HL-60/S4 (cell line): ENCODE results near the gene GDI2.
"Not testable (repeated sequence)": the region's sequence is repeated elsewhere in the genome, so short reads cannot be mapped to it uniquely, and the experiment has no call there.

ENCODE experiments used
- in situ Hi-C: fragments of 300-500 bp; cut with MboI; formaldehyde crosslinking; loops from 2 replicates; pipeline ENCODE4 v1.14.3; 2022; ENCODE audit warnings: low sequenced_read_pairs

GDI2 gene

DNA sequence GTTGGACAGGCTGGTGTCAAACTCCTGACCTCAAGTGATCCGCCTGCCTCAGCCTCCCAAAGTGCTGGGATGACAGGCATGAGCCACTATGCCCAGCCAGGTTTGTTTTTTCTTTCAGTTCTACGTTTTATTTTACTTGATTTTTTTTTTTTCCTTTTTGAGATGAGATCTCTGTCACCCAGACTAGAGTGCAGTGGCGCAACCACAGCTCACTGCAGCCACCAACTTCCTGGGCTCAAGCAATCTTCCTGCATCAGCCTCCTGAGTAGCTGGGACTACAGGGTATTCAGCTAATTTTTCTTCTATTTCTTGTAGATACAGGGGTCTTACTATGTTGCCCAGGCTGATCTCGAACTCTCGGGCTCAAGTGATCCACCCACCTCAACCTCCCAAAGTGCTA is 24.3 kb downstream of the GDI2 start:
- in situ Hi-C loops = no loop called here

GRCh38 chr10:5783300-5783699 is 29.9 kb downstream of the GDI2 start:
- in situ Hi-C loops = no loop called here

DNA sequence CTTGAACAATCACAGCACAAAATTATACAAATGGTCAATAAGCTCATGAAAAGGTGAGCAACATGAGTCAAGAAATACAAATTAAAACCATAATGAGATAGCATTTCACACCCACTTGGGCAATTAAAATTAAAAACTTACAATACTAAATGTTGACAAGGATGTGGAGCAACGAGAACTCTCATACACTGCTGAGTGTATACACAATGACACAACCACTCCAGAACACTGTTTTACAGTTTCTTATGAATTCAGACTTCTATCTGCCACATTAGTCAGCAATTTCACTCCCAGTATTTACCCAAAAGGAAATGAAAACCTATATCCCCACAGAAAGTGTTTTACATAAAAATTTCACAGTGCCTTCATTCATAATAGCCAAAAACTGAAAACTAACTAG is 31.1 kb downstream of the GDI2 start:
- in situ Hi-C loops = no loop called here

DNA sequence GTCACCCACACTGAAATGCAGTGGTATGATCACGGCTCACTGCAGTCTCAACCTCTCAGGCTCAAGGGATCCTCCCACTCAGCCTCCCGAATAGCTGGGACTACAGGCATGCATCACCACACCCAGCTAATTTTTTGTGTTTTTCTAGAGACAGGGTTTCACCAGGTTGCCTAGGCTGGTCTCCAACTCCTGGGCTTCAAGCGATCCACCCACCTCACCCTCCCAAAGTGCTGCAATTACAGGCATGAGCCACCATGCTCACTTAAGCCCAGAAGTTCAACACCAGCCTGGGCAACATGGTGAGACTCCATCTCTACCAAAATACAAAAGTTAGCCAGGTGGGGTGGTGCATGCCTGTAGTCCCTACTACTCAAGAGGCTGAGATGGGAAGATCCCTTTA is 33.5 kb downstream of the GDI2 start:
- in situ Hi-C loops = no loop called here

GRCh38 chr10:5777758-5778157 is 35.5 kb downstream of the GDI2 start:
- in situ Hi-C loops = not testable (repeated sequence)

DNA sequence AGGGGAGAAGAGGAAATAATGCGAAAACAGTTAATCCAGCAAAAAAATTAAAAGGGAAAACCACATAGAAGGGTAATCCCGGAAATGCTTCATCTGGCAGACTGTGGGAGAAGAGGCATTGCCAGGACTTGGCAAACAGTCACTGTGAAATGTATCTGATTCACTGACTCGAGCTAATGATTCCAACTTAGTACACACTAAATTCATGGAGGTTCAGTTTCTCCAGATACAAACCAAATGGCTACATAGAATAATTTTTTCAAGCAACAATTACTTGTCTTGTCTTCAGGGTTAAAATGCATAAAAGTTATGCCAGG is 36.4 kb downstream of the GDI2 start:
- in situ Hi-C loops = no loop called here

DNA sequence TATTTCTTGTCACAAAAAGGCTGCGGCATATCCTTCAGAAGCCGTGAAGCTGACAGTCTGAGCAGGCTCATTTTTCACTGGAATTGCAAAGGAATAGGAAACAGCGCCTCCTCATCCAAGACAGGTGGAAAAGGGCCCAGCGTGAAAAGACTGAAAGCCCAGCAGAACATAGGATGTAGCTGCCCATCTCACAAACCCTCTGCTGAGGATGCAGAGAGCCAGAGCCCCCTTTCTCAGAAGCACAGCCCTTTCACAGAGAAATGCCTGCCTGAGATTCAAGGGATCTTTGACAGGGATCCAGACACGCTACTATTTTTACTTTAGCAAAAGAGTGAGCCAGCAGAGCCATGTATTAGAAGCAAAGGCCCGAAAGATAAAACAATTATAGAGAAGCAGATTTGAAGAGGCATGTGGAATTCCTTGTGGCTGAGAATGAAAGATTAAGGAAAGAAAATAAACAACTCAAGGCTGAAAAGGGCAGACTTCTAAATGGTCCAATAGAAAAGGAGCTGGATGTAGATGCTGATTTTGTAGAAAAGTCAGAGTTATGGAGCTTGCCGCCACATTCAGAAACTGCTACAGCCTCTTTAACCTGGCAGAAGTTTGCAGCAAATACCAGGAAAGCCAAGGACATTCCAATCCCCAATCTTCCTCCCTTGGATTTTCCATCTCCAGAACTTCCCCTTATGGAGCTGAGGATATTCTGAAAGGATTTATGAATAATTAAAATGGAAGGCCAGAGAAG is 36.9 kb downstream of the GDI2 start:
- in situ Hi-C loops = no loop called here

DNA sequence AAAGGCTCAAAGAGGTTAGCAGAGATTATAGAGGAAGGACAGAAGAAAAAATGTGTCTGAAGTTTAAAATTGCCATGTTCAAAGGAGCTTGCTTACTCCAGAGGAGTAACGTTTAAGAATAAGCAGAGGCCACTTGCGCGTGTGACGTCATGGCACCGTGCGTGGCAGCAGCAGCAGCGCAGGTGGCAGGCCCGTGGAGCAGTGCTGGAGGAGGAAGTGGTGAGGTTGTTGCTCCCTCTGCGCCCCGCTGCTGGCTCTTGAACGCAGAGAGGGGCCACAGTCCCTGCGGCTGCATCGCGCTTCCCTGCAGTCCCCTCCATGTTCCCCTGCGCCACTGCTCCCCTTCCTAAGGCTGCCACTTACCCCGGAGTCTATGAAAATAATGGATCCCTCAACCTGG is 37.5 kb downstream of the GDI2 start:
- in situ Hi-C loops = no loop called here

- in situ Hi-C loops = no loop called here
These were observed 38.1 kb downstream of the GDI2 start for GRCh38 chr10:5774987-5775620.

- in situ Hi-C loops = no loop called here
These were observed 47.0 kb downstream of the GDI2 start for GRCh38 chr10:5766189-5766588.

- in situ Hi-C loops = no loop called here
These were observed 47.6 kb downstream of the GDI2 start for GRCh38 chr10:5765617-5766016.

GRCh38 chr10:5764422-5765297 is 48.6 kb downstream of the GDI2 start:
- in situ Hi-C loops = no loop called here

- in situ Hi-C loops = no loop called here
These were observed 50.7 kb downstream of the GDI2 start for GRCh38 chr10:5762531-5762930.

GRCh38 chr10:5761220-5761619 is 52.0 kb downstream of the GDI2 start:
- in situ Hi-C loops = no loop called here

- in situ Hi-C loops = no loop called here
These were observed 52.7 kb downstream of the GDI2 start for GRCh38 chr10:5760515-5760914.

DNA sequence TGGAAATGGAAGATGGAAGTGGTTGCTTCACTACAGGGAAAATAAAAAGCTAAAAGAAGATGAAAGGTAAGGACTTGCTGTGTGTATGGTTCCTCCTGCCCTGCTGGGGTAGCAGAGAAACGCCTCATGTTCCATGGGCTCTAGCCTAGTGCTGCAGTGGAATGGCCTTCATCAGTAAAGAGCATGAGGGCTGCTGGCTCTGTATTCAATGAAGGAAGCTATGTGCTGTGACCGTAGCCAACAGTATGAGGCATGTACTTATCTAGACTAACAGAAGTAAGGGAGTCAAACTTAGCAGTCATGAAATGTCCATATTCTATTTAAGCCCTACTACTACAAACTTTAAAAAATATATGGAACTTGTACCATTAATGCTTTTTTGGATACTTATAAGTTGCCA is 54.3 kb downstream of the GDI2 start:
- in situ Hi-C loops = no loop called here

DNA sequence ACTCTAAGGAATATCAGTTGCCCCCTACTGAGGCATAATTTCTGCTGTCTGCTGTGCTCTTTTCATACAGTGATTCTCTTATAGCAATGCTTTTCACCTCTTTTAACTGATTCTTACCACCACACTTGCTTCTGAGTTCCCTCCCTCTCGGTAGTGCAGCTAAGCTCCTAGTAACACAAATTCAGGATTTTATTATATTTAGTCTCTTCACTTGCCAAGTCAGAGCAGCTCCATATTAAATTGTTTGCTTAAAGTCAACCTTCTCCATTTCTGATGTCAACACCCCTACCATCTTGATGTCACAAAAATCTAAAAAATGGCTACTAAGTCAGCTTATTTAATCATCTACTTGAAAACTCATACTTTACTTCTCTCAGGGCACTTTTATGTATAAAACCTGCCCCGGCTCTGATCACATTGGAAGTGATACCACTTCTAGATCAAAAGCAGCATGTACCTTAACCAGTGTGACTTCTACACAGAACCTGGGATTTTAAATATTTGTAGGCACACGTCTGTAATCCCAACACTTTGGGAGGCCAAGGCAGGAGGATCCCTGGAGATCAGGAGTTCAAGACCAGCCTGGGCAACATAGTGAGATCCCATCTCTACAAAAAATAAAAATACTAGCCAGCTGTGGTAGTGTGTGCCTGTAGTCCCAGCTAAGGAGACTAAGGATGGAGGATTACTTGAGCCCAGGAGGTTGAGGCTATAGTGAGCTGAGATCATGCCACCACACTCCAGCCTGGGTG is 55.3 kb downstream of the GDI2 start:
- in situ Hi-C loops = no loop called here

DNA sequence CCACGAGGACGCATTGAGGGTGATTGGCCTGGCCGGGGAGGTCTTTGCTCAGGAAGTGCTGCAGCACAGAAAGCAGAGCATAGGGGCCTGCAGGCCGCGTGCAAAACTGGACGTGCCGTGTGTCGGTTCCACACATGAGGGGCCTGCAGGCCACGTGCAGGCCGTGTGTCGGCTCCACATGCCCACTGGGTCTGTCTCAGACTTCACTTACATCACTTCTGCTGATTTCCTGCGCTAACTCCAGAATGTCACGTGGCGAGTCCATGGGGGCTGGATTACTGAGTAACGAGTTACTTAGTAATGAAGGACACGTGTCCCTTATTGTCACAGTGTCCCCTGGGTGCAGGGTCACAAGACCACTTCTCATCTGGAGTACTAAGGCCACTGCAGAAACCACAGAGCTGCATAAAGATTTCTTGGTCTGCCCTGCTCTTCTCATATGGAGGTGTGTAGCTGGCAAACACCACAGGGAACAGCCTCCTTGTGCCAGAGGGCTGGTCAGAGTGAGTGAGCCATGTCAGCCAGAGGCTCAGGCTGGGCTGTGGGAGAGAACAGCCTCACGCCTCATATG is 60.8 kb downstream of the GDI2 start:
- in situ Hi-C loops = no loop called here

GRCh38 chr10:5751601-5752253 is 61.5 kb downstream of the GDI2 start:
- in situ Hi-C loops = no loop called here

DNA sequence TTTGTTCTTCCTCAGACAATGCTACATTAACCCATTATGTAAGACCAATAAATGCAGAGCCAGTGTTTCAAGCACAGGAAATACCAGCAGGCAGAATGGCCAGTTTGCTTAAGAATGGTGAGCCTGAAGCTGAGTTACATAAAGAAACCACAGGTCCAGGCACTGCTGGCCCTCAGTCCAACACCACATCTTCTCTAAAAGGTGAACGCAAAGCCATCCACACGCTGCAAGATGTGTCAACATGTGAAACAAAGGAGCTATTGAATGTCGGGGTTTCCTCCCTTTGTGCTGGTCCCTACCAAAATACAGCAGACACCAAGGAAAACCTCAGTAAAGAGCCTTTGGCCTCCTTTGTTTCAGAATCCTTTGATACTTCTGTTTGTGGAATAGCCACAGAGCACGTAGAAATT is 64.8 kb downstream of the GDI2 start:
- in situ Hi-C loops = no loop called here
